Peyer's patch (tissue), 4 donors: Measurements from ENCODE around the gene PTP4A2.

Experiments
- POLR2A ChIP-seq, 2 donors: fragments of 450-650 bp; IDR thresholded peaks; one replicate each; pipeline ENCODE4 v1.5.1; 2017; ENCODE audit warnings: antibody characterized with exemption in 2 of 2, mild to moderate bottlenecking in 2 of 2, moderate library complexity in 2 of 2
- TF ChIP-seq, protein P1 (sequence below), 6 experiments: fragments of 450-650 bp in 4 of 6; fragments of 200-600 bp in 2 of 6; sonication (generic) in 1 of 6; IDR thresholded peaks; one replicate each; pipeline ENCODE4 v1.5.1; 2017 to 2019; ENCODE audit warnings: antibody characterized with exemption in 6 of 6, mild to moderate bottlenecking in 3 of 6, moderate library complexity in 1 of 6

DNA sequence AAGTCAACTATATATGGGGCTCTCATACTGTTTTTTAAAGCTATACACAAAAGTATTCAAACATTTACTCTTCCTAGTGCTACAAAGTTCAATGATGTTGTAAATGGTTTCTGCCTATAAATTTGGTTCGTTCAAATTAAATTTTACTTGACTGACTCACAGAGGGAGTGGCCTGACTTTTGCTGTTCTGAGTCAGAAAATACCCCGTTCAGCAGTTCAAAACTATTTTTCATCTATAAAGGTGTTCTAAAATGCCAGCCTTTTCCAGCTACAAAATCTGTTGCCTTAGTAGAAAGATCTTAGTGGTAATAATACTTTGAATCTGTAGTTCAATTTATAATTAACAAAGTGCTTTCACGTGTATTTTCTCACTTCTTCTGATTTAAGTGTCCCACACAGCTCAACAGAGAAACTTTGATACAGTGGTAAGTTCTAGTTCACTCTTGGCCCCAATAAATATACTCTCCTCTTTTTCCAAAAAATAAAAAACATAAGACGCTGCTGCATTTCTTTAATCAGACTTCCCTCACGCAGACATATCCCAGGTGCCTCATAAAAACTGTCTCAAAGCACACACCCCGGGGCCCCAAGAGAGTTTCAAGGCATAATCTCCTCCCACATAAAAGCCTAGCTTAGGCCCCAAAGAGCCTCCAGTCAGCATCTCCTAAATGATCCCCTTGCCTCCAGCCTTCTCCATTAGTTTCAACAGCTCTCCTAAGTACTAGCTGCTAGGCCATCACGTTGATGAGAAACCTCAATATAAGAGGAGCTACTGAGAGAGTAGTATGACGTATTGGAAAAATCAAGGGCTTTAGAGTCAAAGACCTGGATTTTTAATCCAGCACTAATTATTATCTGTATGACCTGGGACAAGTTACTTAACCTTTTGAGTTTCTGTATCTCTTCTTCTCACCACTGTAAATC, 3.2 kb downstream of the PTP4A2 start:
- TF ChIP-seq, protein P1, sequence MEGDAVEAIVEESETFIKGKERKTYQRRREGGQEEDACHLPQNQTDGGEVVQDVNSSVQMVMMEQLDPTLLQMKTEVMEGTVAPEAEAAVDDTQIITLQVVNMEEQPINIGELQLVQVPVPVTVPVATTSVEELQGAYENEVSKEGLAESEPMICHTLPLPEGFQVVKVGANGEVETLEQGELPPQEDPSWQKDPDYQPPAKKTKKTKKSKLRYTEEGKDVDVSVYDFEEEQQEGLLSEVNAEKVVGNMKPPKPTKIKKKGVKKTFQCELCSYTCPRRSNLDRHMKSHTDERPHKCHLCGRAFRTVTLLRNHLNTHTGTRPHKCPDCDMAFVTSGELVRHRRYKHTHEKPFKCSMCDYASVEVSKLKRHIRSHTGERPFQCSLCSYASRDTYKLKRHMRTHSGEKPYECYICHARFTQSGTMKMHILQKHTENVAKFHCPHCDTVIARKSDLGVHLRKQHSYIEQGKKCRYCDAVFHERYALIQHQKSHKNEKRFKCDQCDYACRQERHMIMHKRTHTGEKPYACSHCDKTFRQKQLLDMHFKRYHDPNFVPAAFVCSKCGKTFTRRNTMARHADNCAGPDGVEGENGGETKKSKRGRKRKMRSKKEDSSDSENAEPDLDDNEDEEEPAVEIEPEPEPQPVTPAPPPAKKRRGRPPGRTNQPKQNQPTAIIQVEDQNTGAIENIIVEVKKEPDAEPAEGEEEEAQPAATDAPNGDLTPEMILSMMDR (IDR thresholded peaks at IDR 0.05): no peak
- no peak for TF ChIP-seq POLR2A (IDR thresholded peaks at IDR 0.05)
